Dendritic cell treated with granulocyte-macrophage colony-stimulating factor and Interleukin-4, amounts not matched to agents 40 ng/mL and 50 ng/mL, for 4 days (primary cell): Measurements from ENCODE around the gene FST.

Experiments
- H3K27ac Mint-ChIP-seq: one replicate; pipeline ENCODE4 v1.8.0; 2022; ENCODE audit warnings: mild to moderate bottlenecking, mixed read lengths
- H3K27me3 Mint-ChIP-seq: one replicate; pipeline ENCODE4 v1.8.0; 2022; ENCODE audit warnings: mild to moderate bottlenecking, mixed read lengths
- H3K36me3 Mint-ChIP-seq: one replicate; pipeline ENCODE4 v1.8.0; 2022; ENCODE audit warnings: low read depth, mixed read lengths
- H3K4me1 Mint-ChIP-seq: one replicate; pipeline ENCODE4 v1.8.0; 2022; ENCODE audit warnings: low read depth, mixed read lengths
- H3K4me3 Mint-ChIP-seq: one replicate; pipeline ENCODE4 v1.8.0; 2022; ENCODE audit warnings: mild to moderate bottlenecking, moderate library complexity, mixed read lengths
- H3K9me3 Mint-ChIP-seq: one replicate; pipeline ENCODE4 v1.8.0; 2022; ENCODE audit warnings: mixed read lengths
- intact Hi-C: fragments of 100-400 bp; cut with micrococcal nuclease; formaldehyde crosslinking; loops from one replicate; pipeline ENCODE4 v1.15.0; 2022

FST gene

DNA sequence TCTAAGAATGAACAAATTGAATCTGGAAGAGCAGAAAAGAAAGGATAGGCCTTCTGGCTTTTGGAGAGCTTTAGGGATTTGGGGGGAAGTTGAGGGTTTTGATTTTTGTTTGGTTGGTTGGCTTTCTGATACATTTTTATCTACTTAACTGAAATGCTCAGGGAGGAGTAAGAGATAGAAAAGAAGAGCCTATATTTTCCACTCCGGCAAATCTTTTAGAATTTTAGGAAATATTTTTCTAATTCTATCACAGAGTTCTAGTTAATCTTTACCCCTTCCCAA is 25.8 kb upstream of the FST start:
- Mint-ChIP-seq H3K36me3 (no peaks in the 10 kb centered on the region), H3K4me3 (no peak overlapping the region), H3K9me3 (peaks cover 9% of the 10 kb centered on the region), H3K4me1 (no peaks in the 10 kb centered on the region), H3K27me3 (peaks cover 8% of the 10 kb centered on the region), H3K27ac (no peak overlapping the region)
- intact Hi-C loops, result no loop called here

DNA sequence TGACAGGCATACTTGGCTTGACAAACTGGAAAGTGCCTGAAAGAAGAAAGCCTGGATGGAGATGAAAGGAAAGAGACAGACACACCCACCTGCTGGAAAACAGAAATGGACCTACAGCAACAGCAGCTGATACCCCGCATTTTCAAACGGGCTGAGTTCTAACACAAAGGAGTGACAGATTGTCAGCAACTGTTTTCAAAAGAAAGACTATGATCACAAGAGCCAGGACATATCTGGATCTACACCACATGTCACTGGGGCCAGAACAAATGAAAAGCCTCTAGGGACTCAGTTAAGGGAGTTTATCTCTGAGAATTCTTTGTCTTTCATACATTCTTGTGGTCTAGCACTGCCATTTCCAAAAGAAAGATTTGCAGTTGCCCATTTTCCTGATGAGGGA is 24.1 kb upstream of the FST start:
- H3K9me3 Mint-ChIP-seq, result peaks cover 9% of the 10 kb centered on the region
- peaks cover 10% of the 10 kb centered on the region for H3K27me3 Mint-ChIP-seq
- H3K36me3 Mint-ChIP-seq, result no peaks in the 10 kb centered on the region
- no peaks in the 10 kb centered on the region for H3K4me1 Mint-ChIP-seq
- intact Hi-C loops, result no loop called here
- H3K4me3 Mint-ChIP-seq, result no peak overlapping the region
- no peak overlapping the region for H3K27ac Mint-ChIP-seq

DNA sequence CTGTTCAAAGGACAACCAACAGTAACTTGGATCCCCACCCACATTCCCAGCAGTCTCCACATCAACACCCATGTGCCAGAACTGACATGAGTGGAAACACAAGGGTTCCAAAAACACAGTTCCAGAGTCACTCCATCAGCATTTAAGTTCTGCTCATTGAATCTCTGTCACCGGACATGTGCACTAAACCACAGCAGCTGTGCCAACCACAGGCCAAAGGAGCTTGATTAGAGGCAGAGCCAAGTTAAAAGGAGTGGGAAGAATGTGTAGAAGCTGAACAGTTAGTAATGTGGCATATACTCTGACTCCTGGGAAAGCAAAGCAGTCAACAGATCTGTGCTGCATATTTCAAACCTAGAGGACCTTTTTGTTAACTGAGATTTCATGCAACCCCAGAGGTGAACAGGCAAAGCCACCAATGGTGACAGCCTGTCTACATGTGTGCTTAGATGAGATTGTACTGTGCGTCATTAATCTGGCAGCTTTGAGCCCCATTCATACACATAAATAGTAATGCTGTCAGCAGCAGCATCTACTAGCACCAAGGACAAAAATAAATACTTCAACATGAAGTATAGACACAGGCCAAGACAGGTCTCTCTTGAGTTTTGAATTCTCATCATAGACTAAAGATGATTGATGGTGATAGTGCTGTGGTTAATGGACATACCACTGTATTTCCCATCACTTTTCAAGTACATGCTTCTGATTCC is 16.4 kb upstream of the FST start:
- Mint-ChIP-seq H3K36me3 (no peaks in the 10 kb centered on the region), H3K27me3 (peaks cover 6% of the 10 kb centered on the region), H3K4me1 (peaks cover 12% of the 10 kb centered on the region), H3K9me3 (peaks cover 4% of the 10 kb centered on the region), H3K4me3 (no peak overlapping the region), H3K27ac (peak overlapping the region; percentile 14)
- intact Hi-C loops, result no loop called here

DNA sequence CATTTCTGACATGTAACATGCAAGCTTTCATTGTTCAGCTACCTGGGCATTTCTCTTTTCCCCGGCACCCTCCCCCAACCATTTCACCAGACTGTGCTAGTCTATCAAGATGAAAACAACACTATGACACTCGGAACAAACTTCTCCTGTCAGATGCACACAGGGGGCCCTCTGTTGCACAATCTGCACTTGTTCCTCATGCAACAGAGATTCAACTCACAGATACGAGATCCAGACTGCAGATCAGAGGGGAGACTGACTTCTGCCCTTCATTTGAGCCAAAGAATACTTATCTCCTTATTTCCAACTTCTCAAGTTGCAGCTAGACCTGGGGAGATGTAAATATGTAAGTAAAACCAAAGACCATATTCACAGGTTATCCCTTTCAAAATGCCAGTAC is 15.7 kb upstream of the FST start:
- H3K9me3 Mint-ChIP-seq, result no peaks in the 10 kb centered on the region
- intact Hi-C loops, result no loop called here
- H3K4me3 Mint-ChIP-seq, result no peak overlapping the region
- H3K36me3 Mint-ChIP-seq, result no peaks in the 10 kb centered on the region
- peaks cover 4% of the 10 kb centered on the region for H3K27me3 Mint-ChIP-seq
- H3K4me1 Mint-ChIP-seq, result peaks cover 18% of the 10 kb centered on the region
- H3K27ac Mint-ChIP-seq, result peak overlapping the region; percentile 14

DNA sequence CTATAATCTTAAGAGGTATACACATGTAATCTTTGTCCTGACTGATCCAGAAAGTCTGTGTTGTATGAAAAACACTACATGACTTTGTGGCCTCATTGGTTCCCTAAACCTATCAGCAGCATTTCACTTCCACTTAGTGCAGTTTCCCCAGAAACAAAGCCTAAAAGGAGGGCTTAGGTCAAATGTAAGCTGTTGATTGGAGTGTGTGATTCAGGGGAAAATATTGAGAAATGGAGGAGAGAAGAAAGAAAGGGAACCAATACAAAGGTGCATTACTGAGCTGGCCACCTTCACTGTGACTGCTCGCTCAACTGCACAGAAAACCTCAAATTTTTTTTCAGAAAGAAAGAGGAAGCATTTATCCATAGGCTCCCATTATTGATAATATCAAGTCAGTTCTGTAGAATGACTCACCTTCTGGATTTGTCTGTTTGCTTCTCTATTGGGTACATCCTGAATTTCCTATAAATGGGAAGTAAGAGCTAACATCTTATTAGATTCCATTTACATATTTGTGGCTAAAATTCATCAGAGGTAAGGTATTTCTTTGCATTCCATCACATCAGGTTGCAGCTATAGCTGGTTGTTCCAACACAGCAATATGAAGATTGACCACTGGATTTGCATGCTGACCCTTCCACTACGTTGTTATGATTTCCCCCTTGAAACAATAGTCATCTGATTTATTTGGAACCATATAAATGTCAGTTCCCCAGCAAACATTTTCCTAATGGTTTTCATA is 10.3 kb upstream of the FST start:
- H3K27me3 Mint-ChIP-seq, result peaks cover 13% of the 10 kb centered on the region
- no peaks in the 10 kb centered on the region for H3K9me3 Mint-ChIP-seq
- H3K4me1 Mint-ChIP-seq, result peaks cover 23% of the 10 kb centered on the region
- H3K4me3 Mint-ChIP-seq, result no peak overlapping the region
- intact Hi-C loops, result no loop called here
- no peak overlapping the region for H3K27ac Mint-ChIP-seq
- no peaks in the 10 kb centered on the region for H3K36me3 Mint-ChIP-seq

DNA sequence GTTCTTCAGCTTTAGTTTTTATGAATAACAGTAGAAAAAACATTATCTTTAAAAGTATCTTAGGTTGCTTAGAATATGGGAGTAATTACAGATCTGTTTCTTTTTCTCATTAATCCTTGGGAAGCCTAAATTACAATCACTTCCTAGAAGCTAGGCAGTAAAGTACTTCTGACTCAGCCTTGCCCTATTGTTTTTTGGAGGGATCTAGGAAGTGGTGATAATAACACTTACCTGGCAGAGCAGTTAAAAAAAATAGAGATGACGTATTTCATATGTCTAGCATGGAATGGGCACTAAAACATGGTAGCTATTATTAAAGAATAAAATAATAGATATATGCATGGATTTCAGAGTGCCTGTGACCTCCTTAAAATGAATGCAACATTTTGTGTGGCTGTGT is 8.2 kb upstream of the FST start:
- Mint-ChIP-seq H3K9me3 (no peaks in the 10 kb centered on the region), H3K27ac (peak overlapping the region; percentile 3), H3K27me3 (peaks cover 23% of the 10 kb centered on the region), H3K4me3 (no peak overlapping the region), H3K4me1 (peaks cover 23% of the 10 kb centered on the region), H3K36me3 (no peaks in the 10 kb centered on the region)
- intact Hi-C loops, result no loop called here

DNA sequence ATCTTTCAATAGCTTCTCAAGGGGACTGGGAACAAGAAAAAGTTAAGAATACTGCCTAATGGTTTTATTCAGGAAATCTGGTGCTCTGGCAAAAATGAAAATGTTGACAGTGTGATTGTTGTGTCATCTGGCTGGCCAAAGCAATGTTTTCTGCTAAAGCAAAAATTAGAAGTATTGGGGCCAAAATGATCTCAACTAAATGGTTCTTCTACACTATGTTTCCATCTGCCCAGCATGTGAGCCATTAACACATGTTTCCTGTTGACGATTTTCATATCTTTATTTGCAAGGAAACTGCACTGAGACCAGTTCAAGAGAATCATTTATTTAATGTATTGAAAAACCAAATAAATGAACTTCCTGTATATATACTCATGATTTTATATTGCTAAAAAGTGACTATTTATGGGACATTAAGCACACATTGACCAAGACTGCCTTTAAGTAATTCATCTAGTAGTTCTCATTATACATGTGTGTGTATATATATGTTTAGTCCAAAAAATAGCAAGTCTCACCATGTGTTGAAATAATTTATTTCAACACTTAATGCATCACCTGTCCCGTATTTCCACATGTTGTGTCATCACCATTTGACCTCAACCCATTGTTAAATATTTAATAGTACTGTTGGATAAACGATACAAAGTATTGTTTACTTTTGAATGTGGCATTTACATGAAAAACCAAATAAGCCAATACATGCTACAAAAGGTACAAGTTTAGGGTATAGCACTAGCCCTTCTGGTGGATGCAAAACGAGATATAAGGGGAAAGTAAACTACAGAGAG is 7.5 kb upstream of the FST start:
- Mint-ChIP-seq H3K27me3 (peaks cover 23% of the 10 kb centered on the region), H3K4me3 (no peak overlapping the region), H3K9me3 (no peaks in the 10 kb centered on the region), H3K36me3 (no peaks in the 10 kb centered on the region), H3K27ac (no peak overlapping the region), H3K4me1 (peaks cover 23% of the 10 kb centered on the region)
- intact Hi-C loops, result no loop called here

DNA sequence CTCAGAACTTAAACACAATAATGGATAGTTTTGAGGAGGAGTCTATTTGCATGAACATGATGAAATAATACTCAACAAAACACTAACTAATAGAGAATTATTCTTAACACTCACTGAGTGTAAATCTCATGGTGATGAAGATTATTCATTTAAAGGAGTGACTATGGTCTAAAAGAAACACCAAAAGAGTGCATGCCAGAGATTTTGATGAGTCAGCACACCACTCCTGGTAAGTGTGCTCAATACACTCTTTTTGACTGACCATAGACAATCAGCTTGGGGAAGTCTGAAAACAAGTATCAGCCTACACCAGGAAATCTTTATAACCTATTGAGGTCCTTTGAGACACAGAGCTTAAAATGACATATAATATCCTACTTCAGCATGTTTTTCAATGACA is 6.8 kb upstream of the FST start:
- Mint-ChIP-seq H3K4me3 (no peak overlapping the region), H3K9me3 (no peaks in the 10 kb centered on the region), H3K27ac (no peak overlapping the region), H3K27me3 (peaks cover 28% of the 10 kb centered on the region), H3K4me1 (peaks cover 28% of the 10 kb centered on the region), H3K36me3 (no peaks in the 10 kb centered on the region)
- intact Hi-C loops, result no loop called here

DNA sequence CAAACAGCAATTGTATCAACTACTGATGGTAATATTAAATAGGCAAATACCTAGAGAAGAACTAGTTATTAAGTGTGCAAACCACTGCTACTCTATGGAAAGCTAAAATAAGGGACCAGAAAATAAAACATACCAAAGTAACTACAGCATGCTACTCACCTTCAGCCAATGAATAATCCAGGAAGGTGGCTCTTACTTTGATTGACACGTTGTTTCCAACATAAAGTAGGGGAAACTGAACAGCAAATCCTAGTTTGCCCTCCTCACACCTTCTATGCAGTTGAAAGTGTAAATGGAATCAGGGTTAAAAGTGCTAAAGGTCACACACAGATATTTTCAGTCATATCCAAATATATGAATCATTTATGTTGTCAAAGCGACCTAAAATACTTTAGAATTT is 5.1 kb upstream of the FST start:
- no peak overlapping the region for H3K27ac Mint-ChIP-seq
- H3K4me3 Mint-ChIP-seq, result no peak overlapping the region
- H3K9me3 Mint-ChIP-seq, result no peaks in the 10 kb centered on the region
- peaks cover 41% of the 10 kb centered on the region for H3K27me3 Mint-ChIP-seq
- intact Hi-C loops, result loop anchor here (5.0 kb wide), 1 partner anchor 742 kb away; no protein-coding TSS in a partner anchor
- H3K4me1 Mint-ChIP-seq, result peaks cover 24% of the 10 kb centered on the region
- peaks cover 7% of the 10 kb centered on the region for H3K36me3 Mint-ChIP-seq

DNA sequence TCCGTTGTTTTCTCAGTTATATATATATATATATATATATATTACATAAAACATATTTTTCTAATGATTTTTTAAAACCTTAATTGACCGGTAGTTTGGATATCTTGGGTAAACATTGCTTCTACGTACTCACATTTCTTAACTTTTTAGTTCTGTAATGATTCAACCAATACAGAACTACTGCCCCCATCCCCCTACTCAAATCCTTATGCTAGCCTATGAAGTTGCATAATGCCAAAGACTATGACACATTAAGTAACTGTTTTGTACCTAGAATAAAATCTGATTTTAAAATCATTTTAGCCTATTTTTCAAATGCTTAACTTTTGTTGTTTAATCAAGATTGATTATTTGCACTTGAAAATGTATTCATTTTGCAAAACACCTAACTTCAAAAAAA is 4.4 kb upstream of the FST start:
- no peak overlapping the region for H3K27ac Mint-ChIP-seq
- intact Hi-C loops, result loop anchor here (5.0 kb wide), 1 partner anchor 741 kb away; no protein-coding TSS in a partner anchor
- peaks cover 47% of the 10 kb centered on the region for H3K27me3 Mint-ChIP-seq
- peaks cover 7% of the 10 kb centered on the region for H3K36me3 Mint-ChIP-seq
- no peaks in the 10 kb centered on the region for H3K9me3 Mint-ChIP-seq
- no peak overlapping the region for H3K4me3 Mint-ChIP-seq
- peaks cover 30% of the 10 kb centered on the region for H3K4me1 Mint-ChIP-seq

DNA sequence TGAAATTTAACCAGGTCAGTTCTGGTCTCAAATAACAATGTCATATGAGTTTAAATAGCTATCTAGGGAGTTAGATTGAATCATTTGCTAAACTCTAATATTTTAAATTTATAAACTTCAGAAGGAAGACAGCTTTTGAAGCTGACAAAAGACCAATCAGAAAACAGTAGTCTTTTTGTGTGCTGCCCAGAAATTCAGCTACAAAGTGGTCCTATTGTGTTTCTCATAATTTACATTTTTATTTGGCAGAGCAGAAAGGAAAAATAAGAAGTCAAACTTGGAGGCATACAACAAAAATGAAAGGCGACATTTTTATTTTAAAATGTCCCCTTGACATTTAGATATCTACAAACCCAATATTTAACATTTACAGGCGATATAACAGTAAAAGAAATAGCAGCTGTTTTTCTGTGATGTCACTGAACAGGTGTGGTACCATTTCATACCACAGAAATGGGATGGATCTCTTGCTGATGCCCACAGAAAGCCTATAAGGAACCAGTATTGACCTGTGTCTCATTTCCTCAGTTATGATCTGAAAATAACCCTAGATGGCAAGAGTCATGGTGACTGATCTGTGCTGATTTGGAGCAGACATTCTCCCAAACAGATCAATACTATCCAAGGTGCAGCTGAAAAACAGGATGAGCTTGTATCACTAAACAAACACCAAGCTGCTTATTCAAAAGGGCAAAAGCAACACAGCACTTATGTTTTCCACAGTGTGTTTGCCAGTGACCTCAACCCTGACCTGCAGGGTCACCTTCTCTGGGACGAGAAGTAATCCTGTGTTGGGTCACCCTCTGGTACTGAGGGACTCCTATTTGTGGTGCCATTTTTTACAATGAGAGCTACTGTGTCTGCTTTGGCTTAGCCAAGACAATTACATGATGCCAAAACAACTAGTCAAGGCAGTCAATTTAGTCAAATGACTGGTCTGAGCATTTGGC is 3.6 kb upstream of the FST start:
- Mint-ChIP-seq H3K36me3 (peaks cover 7% of the 10 kb centered on the region), H3K9me3 (no peaks in the 10 kb centered on the region), H3K4me3 (no peak overlapping the region), H3K27ac (no peak overlapping the region), H3K27me3 (peaks cover 52% of the 10 kb centered on the region), H3K4me1 (peaks cover 30% of the 10 kb centered on the region)
- intact Hi-C loops, result loop anchor here (5.0 kb wide), 1 partner anchor 740 kb away; no protein-coding TSS in a partner anchor

DNA sequence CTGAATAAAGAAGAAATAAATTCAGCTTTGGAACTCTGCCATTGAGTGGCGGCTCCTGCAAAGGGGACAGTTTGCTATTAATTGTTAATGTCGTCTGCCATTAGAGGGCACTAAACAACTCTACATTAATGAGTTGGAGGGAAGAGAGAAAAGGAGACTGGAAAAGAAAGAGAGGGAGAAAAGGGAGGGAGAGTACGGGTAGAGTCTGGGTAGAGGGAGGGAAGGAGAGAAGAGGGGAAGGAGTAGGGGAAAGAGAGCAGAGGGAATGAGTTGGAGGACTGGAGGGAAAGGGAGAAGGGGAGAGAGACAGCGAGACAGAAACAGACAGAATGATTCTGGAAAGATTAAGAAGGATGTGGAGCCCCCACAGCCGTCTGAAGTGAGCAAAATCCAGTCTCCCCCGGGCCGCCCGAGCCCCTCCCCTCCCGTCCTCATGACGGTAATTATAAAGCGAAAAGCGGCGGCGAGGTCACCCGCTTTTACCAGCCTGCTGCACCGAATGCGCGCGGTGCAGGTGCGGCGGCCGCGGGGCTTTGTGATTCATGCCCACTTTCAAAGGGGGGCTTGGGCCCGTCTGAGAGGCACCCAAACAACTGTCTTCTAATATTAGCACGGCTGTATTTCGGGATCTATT is 1.9 kb upstream of the FST start:
- Mint-ChIP-seq H3K36me3 (peaks cover 7% of the 10 kb centered on the region), H3K4me1 (peaks cover 44% of the 10 kb centered on the region), H3K27ac (no peak overlapping the region), H3K4me3 (peak overlapping the region; percentile 93), H3K27me3 (peaks cover 62% of the 10 kb centered on the region), H3K9me3 (no peaks in the 10 kb centered on the region)
- intact Hi-C loops, result loop anchor here (5.0 kb wide), 1 partner anchor 739 kb away; no protein-coding TSS in a partner anchor

DNA sequence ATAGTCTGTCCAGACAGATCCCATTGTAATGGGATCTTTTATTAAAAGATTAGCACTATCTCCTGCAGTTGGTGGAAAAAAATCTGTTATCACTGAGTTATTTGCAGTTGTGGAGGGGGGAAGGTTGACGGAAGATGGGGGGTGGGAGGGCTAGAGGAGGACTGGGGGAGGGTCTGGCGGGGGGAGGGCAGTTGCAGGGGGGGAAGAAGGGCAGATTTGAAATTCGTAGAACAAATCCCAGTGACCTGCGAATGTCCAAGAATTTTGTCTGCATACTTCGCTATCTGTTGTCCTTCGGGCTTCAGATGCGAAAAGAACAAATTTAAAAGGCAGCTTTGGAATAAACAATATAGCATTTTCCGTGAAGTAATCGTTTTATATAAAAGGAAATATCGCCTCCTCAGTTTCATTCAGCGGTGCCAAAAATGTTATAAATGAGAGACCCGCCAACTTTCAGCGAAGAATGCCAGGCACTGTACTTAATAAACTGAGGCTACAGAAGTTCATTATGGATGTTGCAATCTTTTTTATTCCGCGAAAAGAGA is 1.3 kb upstream of the FST start:
- peaks cover 44% of the 10 kb centered on the region for H3K4me1 Mint-ChIP-seq
- intact Hi-C loops, result loop anchor here (5.0 kb wide), 1 partner anchor 738 kb away; no protein-coding TSS in a partner anchor
- peak overlapping the region; percentile 93 for H3K4me3 Mint-ChIP-seq
- H3K27ac Mint-ChIP-seq, result peak overlapping the region; percentile 68
- peaks cover 68% of the 10 kb centered on the region for H3K27me3 Mint-ChIP-seq
- no peaks in the 10 kb centered on the region for H3K9me3 Mint-ChIP-seq
- H3K36me3 Mint-ChIP-seq, result peaks cover 7% of the 10 kb centered on the region
